CD14-positive monocyte (primary cell): ENCODE measurements around the gene AARS2. TPM values are rescaled to one million over a fixed set of nuclear protein-coding genes. Genes with fewer than 3 reads are reported as not detected.

Experiments used
- DNase-seq, 3 donors: peaks; one replicate each; pipeline ENCODE4 v3.0.0-alpha.2; 2011 to 2022
- H2AFZ ChIP-seq: 2 replicates; pipeline ENCODE4 v1.6.0; 2012; ENCODE audit warnings: mild to moderate bottlenecking, low read depth, low read length, inconsistent platforms; ENCODE audit not compliant: insufficient read depth, poor library complexity, severe bottlenecking
- H3K27ac ChIP-seq, 2 donors: 1 replicate in 1 of 2; 2 replicates in 1 of 2; pipeline ENCODE4 v1.5.1; 2012 to 2013; ENCODE audit warnings: low read length in 2 of 2, control low read depth in 1 of 2, inconsistent platforms in 1 of 2, low read depth in 1 of 2, mild to moderate bottlenecking in 1 of 2
- H3K27me3 ChIP-seq, 2 donors: one replicate each; pipeline versions ENCODE4 v1.6.0 to v1.6.1; 2011 to 2013; ENCODE audit warnings: low read length in 2 of 2; ENCODE audit not compliant: control insufficient read depth in 2 of 2, insufficient read depth in 2 of 2
- H3K36me3 ChIP-seq, 2 donors: replicated peaks in 1 of 2; 1 replicate in 1 of 2; 2 replicates in 1 of 2; pipeline versions ENCODE4 v1.5.1 to v1.6.1; 2012 to 2013; ENCODE audit warnings: low read length in 2 of 2, control low read depth in 1 of 2, inconsistent platforms in 1 of 2, mild to moderate bottlenecking in 1 of 2; ENCODE audit not compliant: insufficient read depth in 2 of 2, control insufficient read depth in 1 of 2
- H3K4me1 ChIP-seq, 2 donors: 1 replicate in 1 of 2; 2 replicates in 1 of 2; pipeline versions ENCODE4 v1.5.1 to v1.6.1; 2012 to 2013; ENCODE audit warnings: low read length in 2 of 2, control low read depth in 1 of 2, inconsistent platforms in 1 of 2, mild to moderate bottlenecking in 1 of 2, moderate library complexity in 1 of 2; ENCODE audit not compliant: insufficient read depth in 2 of 2, control insufficient read depth in 1 of 2
- H3K4me2 ChIP-seq: replicated peaks from 2 replicates; pipeline ENCODE3; 2012; ENCODE audit warnings: low read length, moderate library complexity, mild to moderate bottlenecking; ENCODE audit not compliant: poor library complexity, severe bottlenecking; ENCODE audit errors: extremely low read depth
- H3K4me3 ChIP-seq, 3 experiments: fragments of 200-600 bp in 1 of 3; sonication (generic) in 1 of 3; replicated peaks in 1 of 3; 1 replicate in 2 of 3; 2 replicates in 1 of 3; pipeline ENCODE4 v1.5.1; 2011 to 2013; ENCODE audit warnings: low read length in 3 of 3, mild to moderate bottlenecking in 3 of 3, control low read depth in 2 of 3, low read depth in 2 of 3, inconsistent platforms in 1 of 3, moderate library complexity in 1 of 3
- H3K79me2 ChIP-seq: 2 replicates; pipeline ENCODE4 v1.6.0; 2012; ENCODE audit warnings: mild to moderate bottlenecking, control low read depth, inconsistent platforms, low read length, moderate library complexity; ENCODE audit not compliant: insufficient read depth
- H3K9ac ChIP-seq: 2 replicates; pipeline ENCODE4 v1.6.0; 2017; ENCODE audit warnings: low read length, mild to moderate bottlenecking; ENCODE audit not compliant: insufficient read depth, poor library complexity, severe bottlenecking
- H3K9me3 ChIP-seq, 2 donors: replicated peaks in 1 of 2; 1 replicate in 1 of 2; 2 replicates in 1 of 2; pipeline versions ENCODE4 v1.5.1 to v1.6.1; 2012 to 2013; ENCODE audit warnings: low read length in 2 of 2, control low read depth in 1 of 2; ENCODE audit not compliant: control insufficient read depth in 1 of 2, insufficient read depth in 1 of 2
- H4K20me1 ChIP-seq: 2 replicates; pipeline ENCODE4 v1.6.0; 2012; ENCODE audit warnings: mild to moderate bottlenecking, low read length, control low read depth, moderate library complexity; ENCODE audit not compliant: insufficient read depth
- H3K27ac Mint-ChIP-seq, 7 donors: one replicate each; pipeline ENCODE4 v1.8.0; 2020; ENCODE audit warnings: mild to moderate bottlenecking in 7 of 7, mixed read lengths in 7 of 7, moderate library complexity in 6 of 7, inconsistent platforms in 2 of 7
- H3K27me3 Mint-ChIP-seq, 3 donors: one replicate each; pipeline ENCODE4 v1.8.0; 2021 to 2022; ENCODE audit warnings: low read depth in 3 of 3, mild to moderate bottlenecking in 3 of 3, mixed read lengths in 3 of 3, moderate library complexity in 3 of 3, inconsistent platforms in 1 of 3
- H3K36me3 Mint-ChIP-seq, 2 donors: one replicate each; pipeline ENCODE4 v1.8.0; 2020; ENCODE audit warnings: mixed read lengths in 2 of 2, inconsistent platforms in 1 of 2, mild to moderate bottlenecking in 1 of 2
- H3K4me1 Mint-ChIP-seq: one replicate; pipeline ENCODE4 v1.8.0; 2020; ENCODE audit warnings: mild to moderate bottlenecking, mixed read lengths
- H3K4me3 Mint-ChIP-seq, 2 donors: one replicate each; pipeline ENCODE4 v1.8.0; 2020; ENCODE audit warnings: mild to moderate bottlenecking in 2 of 2, mixed read lengths in 2 of 2, moderate library complexity in 1 of 2
- H3K9me3 Mint-ChIP-seq, 7 donors: one replicate each; pipeline ENCODE4 v1.8.0; 2020 to 2022; ENCODE audit warnings: mixed read lengths in 7 of 7, mild to moderate bottlenecking in 6 of 7, moderate library complexity in 6 of 7, inconsistent platforms in 2 of 7
- WGBS: methylation state at CpG from one replicate; pipeline ENCODE4 v1.1.5; 2013; ENCODE audit warnings: missing lambda C conversion rate; ENCODE audit not compliant: insufficient coverage; 5-methylcytosine and 5-hydroxymethylcytosine counted together
- intact Hi-C, 2 donors: fragments of 100-400 bp; cut with micrococcal nuclease; formaldehyde crosslinking; loops; one replicate each; pipeline versions ENCODE4 v1.15.0 to v1.15.1; 2023
- polyA plus RNA-seq, 3 donors: library from polyadenylated mRNA; depleted of rRNA in 1 of 3; unstranded in 2 of 3; stranded (reverse) in 1 of 3; fragments of 300-500 nt in 2 of 3; fragments of >200 nt in 1 of 3; fragmentation: Illumina TruSeq in 2 of 3; gene quantifications; 1 replicate in 2 of 3; 2 replicates in 1 of 3; pipeline ENCODE4 v1.2.3, GENCODE V29; 2012 to 2021
- TF ChIP-seq, protein P1 (sequence below): fragments of 200-600 bp; IDR thresholded peaks from one replicate; pipeline ENCODE4 v1.8.0; 2022; ENCODE audit warnings: antibody characterized with exemption, mild to moderate bottlenecking

AARS2 gene
- polyA plus RNA-seq, 3 donors: 1.8 to 4.5 (median 3.2) TPM

DNA sequence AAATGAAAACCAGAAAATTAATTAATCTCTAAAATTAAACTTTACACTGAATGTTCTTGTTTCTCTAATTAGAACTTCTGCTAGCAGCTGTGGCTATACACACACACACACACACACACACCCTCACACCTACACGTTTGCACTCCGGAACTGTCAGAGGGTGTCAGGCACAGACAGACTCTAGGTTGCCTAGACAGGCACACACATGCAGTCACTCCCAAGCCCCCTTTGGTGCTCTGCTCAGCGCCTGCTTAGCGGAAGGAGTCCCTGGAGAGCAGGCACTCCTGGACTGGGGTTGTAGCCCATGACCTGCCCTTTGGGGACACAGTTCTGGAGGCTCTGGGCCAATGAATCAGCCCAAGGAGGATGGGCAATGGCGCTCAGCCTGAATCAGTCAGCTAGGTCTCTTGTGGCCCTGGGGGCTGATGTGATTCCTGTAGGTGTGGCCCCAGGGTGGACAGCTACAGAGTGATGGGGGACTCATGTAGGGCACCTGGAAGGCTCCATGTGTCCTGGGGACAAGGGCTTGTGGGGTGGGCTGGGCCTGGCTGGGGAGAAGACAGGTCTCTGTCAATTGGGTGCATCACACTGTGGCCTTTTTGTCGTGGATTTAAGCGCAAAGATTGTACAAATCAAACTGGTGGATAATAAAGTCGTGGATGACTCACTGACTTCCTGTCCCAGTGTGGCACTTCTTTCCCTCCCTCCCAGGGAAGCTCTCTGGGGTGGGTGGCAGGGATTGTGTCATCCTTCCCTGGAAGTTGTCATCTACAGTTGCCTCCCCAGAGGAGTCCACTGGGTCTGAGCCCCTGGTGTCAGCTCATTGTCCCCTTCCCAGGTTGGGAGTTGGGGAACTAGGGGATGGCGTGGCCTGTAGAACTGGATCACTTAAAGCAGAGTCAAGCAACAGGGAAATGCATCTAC, 34.1 kb downstream of the AARS2 start:
- Mint-ChIP-seq H3K27ac (peak overlapping the region in 1 of 7 donors; percentile 80), H3K27me3 (peaks cover 41 to 78% (median 60%) of the 10 kb centered on the region in 3 donors), H3K9me3 (peaks cover 0 to 8% (median 0%) of the 10 kb centered on the region in 7 donors), H3K36me3 (peaks cover 0 to 4% of the 10 kb centered on the region in 2 donors), H3K4me3 (peak overlapping the region in 1 of 2 donors; percentile 32), H3K4me1 (peaks cover 13% of the 10 kb centered on the region)
- TF ChIP-seq, protein P1, sequence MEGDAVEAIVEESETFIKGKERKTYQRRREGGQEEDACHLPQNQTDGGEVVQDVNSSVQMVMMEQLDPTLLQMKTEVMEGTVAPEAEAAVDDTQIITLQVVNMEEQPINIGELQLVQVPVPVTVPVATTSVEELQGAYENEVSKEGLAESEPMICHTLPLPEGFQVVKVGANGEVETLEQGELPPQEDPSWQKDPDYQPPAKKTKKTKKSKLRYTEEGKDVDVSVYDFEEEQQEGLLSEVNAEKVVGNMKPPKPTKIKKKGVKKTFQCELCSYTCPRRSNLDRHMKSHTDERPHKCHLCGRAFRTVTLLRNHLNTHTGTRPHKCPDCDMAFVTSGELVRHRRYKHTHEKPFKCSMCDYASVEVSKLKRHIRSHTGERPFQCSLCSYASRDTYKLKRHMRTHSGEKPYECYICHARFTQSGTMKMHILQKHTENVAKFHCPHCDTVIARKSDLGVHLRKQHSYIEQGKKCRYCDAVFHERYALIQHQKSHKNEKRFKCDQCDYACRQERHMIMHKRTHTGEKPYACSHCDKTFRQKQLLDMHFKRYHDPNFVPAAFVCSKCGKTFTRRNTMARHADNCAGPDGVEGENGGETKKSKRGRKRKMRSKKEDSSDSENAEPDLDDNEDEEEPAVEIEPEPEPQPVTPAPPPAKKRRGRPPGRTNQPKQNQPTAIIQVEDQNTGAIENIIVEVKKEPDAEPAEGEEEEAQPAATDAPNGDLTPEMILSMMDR: no peak
- Histone ChIP-seq H2AFZ (no peak overlapping the region), H3K9me3 (no peaks in the 10 kb centered on the region), H3K4me1 (peaks cover 3 to 10% of the 10 kb centered on the region in 2 donors), H3K27me3 (peaks cover 9 to 64% of the 10 kb centered on the region in 2 donors), H3K79me2 (no peaks in the 10 kb centered on the region), H3K4me3 (no peak overlapping the region), H4K20me1 (no peaks in the 10 kb centered on the region), H3K4me2 (no peak overlapping the region), H3K27ac (no peak overlapping the region), H3K36me3 (no peaks in the 10 kb centered on the region), H3K9ac (no peak overlapping the region)
- peak in 2 of 3 donors; percentile 37 to 56 for DNase-seq
- WGBS: 63% methylated on average over 9 of the region's 9 CpGs
- intact Hi-C loops: no loop called here

DNA sequence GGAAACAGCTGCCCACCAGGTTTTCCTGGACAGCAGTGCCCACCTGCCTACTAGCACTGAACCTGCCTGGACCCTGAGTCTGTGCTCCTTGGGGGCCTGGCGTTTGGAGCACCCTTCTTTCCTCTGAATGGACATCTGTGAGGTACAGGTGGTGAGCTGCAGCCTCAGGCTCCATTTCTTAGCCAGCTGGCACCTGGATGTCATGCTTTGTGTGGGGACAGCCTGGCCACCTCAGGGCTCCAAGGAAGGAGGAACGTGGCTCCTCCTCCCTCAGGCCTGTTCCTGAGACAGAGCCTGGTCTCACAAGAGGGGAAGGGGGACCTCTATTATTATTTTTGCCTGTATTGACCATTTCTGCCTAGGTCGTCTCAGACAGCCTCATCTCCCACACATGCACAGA, 34.8 kb downstream of the AARS2 start:
- H3K79me2 ChIP-seq: no peaks in the 10 kb centered on the region
- no peaks in the 10 kb centered on the region for H3K36me3 ChIP-seq
- WGBS: 60% methylated on average over 1 of the region's 3 CpGs
- Mint-ChIP-seq H3K4me1 (peaks cover 8% of the 10 kb centered on the region), H3K4me3 (no peak overlapping the region), H3K36me3 (peaks cover 0 to 4% of the 10 kb centered on the region in 2 donors), H3K27ac (no peak overlapping the region), H3K9me3 (peaks cover 0 to 8% (median 0%) of the 10 kb centered on the region in 7 donors), H3K27me3 (peaks cover 43 to 79% (median 58%) of the 10 kb centered on the region in 3 donors)
- H3K4me3 ChIP-seq: no peak overlapping the region
- H3K4me1 ChIP-seq: peaks cover 0 to 7% of the 10 kb centered on the region in 2 donors
- H3K27ac ChIP-seq: no peak overlapping the region
- H3K9ac ChIP-seq: no peak overlapping the region
- H4K20me1 ChIP-seq: no peaks in the 10 kb centered on the region
- TF ChIP-seq, protein P1: no peak
- H3K4me2 ChIP-seq: no peak overlapping the region
- no peak overlapping the region for H2AFZ ChIP-seq
- intact Hi-C loops: no loop called here
- no peaks in the 10 kb centered on the region for H3K9me3 ChIP-seq
- DNase-seq: no peak
- H3K27me3 ChIP-seq: peaks cover 14 to 71% of the 10 kb centered on the region in 2 donors
